ENCODE results near the gene EMD.

DNA sequence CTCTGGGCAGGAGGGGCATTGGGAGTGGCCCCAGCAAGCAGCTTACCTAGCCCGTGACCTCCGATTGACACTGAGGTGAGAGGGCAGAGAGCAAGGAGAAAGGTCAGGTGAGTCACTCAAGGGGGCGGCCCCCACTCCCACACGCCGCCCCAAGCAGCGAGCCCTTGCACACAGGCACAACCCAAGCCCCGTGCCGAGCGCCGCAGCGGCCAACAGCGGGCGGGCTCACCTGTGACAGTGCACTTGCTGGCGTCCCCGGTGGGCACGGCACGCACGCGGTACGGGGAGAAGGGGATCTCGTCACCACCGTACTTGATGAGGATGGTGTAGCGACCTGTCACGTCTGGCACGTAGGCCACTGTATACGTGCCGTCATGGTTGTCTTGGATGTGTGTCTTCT, 21.9 kb upstream of the EMD start:
- TF ChIP-seq EZH2 (IDR thresholded peaks at IDR 0.05; ENCODE audit: borderline replicate concordance, low read length) = no peak
- TF ChIP-seq, protein P1, sequence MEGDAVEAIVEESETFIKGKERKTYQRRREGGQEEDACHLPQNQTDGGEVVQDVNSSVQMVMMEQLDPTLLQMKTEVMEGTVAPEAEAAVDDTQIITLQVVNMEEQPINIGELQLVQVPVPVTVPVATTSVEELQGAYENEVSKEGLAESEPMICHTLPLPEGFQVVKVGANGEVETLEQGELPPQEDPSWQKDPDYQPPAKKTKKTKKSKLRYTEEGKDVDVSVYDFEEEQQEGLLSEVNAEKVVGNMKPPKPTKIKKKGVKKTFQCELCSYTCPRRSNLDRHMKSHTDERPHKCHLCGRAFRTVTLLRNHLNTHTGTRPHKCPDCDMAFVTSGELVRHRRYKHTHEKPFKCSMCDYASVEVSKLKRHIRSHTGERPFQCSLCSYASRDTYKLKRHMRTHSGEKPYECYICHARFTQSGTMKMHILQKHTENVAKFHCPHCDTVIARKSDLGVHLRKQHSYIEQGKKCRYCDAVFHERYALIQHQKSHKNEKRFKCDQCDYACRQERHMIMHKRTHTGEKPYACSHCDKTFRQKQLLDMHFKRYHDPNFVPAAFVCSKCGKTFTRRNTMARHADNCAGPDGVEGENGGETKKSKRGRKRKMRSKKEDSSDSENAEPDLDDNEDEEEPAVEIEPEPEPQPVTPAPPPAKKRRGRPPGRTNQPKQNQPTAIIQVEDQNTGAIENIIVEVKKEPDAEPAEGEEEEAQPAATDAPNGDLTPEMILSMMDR (conservative IDR thresholded peaks at IDR 0.05 in 1 of 2, IDR thresholded peaks at IDR 0.05 in 1 of 2; ENCODE audit: extremely low read depth in 1 of 2, insufficient read depth in 1 of 2, low read depth in 1 of 2, low read length in 2 of 2) = no peak
